ENCODE results near the gene AMDHD2.

Gene AMDHD2

DNA sequence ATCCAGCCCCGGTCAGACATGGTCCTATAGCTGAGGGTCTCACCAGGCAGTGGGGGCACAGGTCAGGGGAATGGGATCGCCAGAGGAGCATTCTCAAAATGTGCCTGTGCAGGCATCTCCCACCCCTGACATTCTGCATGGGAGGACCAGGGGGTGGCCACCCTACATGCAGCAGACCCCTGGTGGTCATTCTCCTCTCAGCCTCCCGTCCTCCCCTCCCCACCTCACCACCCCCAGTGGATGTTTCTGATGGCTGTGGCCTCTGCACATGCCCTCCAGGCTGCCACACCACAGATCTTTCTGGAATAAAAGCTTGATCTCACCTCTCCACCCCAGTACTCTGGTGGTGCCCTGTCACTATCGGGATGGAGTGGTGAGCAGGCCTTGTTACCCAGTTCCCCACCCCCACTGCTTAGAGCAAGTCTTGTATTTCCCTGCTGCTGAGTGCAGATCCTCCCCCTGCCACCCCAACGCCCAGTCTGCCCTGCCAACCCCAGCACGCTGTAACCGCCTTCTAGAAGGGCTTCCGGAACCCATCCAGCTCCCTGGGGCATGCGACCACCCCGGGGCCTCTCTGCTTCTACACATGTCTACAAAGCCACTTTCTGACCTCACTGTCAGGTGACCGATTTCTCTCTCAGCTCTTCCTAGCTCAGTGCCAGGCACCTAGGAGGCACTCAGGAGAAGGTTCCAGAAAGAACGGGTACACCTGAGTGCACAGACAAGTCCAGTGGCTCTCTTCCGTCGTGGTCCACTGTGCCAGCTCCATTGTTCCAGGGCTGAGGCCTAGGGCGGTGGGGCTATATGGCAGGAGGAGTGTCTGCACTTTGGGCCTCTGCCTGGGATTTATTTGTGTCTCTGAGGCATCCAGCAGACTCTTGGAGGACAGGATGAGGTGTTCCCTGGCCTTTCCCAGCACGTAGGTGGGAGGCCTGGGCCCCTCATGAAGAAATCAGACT, 36.0 kb upstream of the AMDHD2 start:
- no peak for DNase-seq

DNA sequence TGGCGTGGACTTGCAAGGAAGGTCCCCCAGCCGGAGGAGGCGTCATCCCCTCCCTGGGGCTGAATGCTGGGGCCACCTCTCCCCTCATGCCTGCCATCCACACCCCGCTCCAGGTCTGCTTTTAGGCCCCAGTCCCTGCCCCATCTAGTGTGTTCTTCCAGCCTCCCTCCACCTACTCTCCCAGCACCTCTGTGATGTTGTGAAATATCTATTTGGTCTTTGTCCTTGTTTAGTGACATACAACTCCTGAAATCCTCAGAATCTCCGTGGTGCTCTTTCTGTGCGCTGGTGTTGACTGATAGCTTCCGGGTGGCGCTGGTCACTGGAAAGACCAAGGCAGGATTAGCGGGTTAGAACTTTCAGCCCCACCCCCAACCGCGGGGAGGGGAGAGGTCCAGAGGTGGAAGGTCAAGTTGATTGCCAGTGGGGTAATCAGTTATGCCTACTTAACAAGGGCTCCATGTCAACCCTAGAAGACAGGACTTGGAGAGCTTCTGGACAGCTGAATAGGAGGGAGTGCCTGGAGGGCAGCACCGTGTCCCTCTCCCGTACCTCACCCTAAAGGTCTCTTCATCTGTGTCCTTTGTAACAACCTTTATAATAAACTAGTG, 35.2 kb upstream of the AMDHD2 start:
- DNase-seq = no peak

DNA sequence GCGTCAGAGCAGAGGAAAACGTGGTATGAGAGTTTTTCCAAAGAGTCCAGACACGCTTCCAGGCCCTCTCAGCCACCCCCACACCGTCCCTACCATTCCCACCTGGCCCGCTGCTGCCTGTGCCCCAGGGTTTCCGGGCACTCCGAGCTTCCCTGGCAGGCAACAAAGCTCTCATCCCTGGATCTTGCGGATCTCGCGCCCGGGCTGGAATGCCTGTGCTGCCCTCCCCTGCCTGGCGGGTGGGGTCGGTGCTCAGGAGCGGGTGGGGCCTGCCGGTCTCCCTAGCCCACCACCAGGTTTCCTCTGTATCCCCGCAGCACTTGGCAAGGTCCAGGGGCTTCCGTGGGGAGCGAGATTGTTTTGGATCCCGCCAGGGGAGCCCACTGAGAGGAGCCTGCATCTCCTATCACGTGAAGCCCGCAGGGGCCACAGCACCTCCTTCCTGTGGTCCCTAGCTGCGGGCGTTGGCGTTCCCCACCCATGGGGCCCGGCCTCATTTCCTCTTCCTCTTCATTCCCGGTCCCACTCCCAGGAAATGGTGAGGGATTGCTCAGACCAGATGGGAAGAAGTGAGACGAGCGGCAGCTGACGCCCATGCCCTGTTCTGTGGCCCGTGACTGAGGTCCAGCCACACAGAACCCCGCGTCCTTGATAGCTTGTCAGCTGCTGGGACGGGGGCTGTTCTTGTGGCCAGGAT, 34.2 kb upstream of the AMDHD2 start:
- DNase-seq = no peak

DNA sequence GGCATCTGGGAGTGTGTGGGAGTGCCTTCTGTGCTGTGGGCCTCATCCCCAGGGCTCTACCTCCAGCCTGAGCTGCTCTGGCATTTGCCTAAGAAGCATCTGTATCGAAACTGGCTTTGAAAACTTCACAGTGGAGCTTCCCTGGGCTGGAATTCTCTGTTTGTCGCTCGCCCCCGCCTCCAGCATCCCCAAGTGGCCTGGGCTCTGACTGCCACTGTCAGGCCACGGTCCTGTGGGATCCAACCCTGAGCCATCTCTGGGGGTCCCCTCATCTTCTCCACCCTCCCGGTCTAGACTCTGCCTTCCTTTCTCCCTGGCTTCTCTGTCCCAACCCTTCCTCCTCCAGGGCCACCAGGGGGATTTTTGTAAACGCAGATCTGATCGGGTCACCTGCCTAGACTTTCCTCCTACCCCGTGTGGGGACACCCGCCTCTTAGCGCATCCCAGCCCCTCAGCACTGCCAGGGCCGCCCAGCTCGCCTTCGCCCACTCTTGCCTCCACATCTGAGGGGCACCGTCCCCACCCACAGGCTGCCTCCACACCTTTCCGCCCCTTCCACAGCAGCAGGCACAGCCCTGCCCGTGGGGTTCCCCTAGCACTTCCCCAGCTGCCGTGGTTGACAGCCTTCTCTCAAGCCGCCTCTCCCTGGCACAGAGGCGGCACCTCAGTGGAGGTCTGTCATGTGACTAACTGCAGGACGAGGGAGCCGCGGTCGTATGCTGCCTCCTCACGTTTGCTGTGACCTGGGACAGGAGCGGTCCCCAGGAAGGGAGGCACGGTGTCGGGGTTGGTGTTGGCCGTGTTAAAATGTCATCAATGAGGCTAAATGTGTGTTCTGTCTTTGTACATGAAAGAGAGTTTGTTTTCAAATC, 33.3 kb upstream of the AMDHD2 start:
- peak; percentile 62 for DNase-seq

DNA sequence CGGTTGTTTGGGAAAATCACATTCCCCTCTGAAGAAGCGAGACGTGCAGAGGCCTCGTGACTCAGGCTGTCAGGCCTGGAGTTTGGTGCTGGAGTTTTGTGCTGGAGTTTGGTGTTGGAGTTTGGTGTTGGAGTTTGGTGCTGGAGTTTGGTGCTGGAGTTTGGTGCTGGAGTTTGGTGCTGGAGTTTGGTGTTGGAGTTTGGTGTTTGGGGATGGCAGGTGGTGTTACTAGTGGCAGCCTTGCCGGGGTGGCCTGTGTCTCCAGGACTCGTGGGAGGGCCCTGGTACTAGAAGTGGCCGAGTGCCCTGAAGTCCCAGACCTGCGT, 32.7 kb upstream of the AMDHD2 start:
- DNase-seq = no peak

DNA sequence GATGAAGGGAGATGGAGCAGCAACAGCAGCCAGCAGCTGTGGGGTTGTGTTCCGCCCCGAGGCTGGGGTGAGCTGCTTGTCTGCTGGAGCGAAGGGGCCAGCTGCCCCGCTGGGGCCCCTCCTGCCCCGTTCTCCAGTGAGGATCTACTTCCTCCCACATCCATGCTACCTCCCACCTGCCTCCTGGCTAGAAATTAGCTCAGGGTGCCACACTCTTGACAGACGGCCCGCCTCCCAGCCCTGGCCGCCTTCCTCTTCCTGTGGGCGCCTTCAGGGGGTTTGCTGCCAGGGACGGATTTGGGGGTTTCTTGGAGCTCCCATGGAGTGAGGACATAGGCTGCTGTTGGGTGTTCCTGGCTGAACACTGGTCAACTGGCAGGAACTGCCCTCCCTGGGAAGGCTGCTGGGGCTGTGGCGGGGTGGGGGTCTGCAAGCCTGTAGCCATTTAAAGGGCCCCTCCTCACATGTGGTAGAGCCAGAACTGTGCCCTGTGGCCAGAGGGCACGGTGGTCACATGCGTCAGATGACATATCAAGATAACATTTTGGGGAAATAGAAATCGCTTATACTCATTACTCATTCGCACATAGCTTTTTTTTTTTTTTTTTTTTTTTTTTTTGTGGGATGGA, 32.2 kb upstream of the AMDHD2 start:
- DNase-seq = no peak

DNA sequence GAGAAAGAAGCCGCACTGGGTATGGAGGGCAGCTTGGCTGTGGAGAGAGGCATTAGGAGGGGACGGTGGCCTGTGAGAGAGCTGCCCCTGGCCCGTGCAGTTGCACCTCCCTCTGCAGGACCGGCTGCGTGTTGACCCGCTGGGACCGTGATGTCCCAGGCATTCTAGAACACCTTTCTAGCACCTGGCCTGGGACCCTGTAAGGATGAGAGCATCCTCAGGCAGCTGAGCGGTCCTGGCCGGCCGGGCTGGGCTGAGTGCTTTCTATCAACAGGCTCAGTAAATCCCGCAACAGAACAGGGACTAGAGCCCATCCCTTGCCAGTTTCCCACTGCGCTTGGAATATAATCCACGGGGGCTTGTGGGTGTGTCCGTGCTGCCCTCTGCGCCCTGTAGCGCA, 30.6 kb upstream of the AMDHD2 start:
- DNase-seq = no peak

DNA sequence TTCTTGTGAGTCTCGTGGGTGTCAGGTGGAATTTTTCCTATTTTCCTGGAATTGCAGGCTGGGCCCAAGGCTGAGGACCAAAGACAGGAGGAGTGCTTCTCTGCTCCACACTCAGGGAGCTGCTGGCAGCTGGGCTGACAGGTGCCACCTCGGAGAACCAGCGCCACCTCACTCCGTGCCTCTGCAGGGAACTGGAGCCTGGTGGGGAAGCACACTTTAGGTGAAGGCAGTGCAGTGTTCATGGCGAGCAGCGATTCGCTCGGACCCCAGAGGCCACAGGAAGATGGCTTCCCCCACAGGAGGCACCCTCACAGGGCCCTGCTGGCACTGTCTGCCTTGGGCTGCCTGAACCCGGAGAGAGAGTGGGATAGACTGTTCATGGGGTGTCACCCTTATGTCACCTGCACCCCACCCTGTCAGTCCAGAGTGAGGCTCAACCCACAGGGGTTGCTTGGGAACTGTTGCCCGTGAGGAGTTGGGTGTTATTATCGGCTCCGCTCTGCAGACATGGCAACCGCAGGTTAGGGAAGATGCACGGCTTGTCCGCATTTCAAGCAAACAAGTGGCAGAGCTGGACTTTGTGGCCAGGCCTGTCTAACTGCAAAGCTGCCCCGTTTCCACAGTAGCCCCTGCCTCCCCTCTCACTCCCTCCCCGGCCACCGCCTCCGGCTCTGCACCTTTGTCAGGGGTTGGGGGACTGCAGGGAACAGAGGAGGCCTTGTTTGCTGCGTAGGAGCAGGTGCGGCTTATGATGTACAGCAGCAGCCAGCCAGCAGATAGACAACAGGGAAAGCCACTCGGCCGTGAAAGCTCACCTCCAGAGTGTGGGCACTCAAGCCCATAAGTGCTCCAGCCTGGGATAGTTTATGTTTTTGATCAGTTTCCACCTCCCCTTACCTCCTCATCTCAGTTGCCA, 29.7 kb upstream of the AMDHD2 start:
- DNase-seq = no peak

DNA sequence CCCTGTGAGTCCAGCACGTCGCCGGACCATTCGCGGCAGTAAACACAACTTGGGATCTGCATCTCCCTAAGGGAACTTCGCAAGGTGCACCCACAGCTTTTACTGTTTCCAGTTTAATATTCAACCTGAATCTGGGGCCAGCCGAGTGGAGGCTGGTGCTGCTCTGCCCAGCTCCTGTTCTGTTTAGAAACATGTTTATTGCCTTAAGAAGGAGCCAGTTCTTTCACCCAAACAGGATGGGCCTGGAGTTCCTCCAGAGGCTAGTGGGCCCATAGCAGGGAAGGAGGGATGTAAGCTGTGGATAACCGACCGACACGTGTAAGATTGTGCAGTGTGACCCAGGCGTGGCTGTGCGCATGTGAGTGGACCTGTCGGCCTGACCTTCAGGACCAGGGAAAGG, 27.9 kb upstream of the AMDHD2 start:
- no peak for DNase-seq

DNA sequence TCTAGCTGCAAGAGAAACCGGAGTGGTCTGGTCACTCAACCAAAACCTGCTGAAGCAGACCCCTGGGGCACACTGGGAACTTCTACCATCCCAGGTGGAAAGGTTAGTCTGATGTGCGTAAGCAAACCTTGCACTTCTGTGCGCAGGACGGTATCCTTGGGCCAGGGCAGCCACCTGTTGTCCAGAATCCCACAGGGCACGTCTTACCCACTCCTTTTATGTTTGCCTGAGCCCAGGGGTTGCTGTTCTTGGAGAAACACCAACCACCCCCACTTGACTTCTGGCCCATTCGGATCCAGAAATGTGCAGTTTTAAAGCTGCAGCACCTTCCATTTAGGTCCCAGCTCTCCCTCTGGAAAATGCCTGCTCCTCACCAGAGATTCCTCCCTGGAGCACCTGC, 26.6 kb upstream of the AMDHD2 start:
- no peak for DNase-seq

DNA sequence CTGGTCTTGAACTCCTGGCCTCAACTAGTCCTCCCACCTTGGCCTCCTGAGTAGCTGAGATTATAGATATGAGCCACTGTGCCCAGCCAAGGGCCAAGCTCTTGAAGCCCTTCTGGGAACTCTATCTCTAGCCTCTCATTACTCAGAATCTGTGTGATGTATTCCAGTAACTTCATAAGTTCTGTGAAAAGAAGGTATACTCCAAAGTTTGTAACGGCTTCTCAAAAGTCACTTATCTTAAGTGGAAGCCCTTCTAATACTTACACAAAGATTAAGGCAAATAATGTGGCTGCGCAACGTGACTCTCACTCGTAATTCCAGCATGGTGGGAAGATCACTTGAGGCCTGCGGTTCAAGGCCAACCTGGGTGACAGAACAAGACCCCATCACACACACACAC, 25.6 kb upstream of the AMDHD2 start:
- DNase-seq = no peak

DNA sequence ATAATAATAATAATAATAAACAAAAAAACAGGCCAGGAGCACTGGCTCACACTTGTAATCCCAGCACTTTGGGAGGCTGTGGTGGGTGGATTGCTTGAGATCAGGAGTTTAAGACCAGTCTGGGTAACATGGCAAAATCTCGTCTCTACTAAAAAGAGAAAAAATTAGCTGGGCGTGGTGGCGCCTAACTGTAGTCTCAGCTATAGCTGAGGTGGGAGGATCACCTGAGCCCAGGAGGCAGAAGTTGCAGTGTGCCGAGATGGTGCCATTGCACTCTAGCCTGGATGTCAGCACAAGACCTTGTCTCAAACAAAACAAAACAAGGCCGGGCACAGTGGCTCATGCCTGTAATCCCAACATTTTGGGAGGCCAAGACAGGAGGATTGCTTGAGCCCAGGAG, 25.1 kb upstream of the AMDHD2 start:
- no peak for DNase-seq

DNA sequence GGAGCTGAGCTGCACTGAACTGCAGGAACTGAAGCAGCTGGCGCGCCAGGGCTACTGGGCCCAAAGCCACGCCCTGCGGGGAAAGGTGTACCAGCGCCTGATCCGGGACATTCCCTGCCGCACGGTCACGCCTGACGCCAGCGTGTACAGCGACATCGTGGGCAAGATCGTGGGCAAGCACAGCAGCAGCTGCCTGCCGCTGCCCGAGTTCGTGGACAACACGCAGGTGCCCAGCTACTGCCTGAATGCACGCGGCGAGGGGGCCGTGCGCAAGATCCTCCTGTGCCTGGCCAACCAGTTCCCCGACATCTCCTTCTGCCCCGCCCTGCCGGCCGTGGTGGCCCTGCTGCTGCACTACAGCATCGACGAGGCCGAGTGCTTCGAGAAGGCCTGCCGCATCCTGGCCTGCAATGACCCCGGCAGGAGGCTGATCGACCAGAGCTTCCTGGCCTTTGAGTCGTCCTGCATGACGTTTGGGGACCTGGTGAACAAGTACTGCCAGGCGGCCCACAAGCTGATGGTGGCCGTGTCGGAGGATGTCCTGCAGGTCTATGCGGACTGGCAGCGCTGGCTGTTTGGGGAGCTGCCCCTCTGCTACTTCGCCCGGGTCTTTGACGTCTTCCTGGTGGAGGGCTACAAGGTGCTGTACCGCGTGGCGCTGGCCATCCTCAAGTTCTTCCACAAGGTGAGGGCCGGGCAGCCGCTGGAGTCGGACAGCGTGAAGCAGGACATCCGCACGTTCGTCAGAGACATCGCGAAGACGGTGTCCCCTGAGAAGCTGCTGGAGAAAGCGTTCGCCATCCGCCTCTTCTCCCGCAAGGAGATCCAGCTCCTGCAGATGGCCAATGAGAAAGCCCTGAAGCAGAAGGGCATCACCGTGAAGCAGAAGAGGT, 23.7 kb upstream of the AMDHD2 start:
- DNase-seq = no peak

DNA sequence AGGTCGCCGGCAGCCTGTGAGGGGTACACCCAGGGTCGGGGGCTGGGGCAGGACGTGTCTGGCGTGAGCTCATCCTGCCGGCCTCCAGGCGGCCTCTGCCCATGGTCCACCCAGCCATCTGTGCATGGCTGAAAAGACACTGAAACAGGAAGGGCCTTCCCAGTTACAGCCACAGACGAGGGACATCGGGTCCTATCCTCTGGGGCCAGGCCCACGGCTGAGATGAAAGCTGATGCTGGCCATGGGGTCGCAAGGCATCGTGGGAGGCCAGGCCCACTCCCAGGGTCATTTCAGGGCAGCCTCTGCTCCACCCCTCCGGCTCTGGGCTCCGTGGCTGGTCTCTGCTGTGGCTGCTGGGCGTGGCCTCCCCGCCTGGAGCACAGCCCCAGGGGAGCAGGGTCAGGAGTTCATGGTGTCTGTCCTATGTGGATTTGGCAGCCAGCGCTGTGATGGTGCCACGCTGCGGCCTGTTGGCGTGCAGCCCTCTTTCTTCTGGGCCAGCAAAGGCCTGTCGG, 23.0 kb upstream of the AMDHD2 start:
- DNase-seq = peak; percentile 47

DNA sequence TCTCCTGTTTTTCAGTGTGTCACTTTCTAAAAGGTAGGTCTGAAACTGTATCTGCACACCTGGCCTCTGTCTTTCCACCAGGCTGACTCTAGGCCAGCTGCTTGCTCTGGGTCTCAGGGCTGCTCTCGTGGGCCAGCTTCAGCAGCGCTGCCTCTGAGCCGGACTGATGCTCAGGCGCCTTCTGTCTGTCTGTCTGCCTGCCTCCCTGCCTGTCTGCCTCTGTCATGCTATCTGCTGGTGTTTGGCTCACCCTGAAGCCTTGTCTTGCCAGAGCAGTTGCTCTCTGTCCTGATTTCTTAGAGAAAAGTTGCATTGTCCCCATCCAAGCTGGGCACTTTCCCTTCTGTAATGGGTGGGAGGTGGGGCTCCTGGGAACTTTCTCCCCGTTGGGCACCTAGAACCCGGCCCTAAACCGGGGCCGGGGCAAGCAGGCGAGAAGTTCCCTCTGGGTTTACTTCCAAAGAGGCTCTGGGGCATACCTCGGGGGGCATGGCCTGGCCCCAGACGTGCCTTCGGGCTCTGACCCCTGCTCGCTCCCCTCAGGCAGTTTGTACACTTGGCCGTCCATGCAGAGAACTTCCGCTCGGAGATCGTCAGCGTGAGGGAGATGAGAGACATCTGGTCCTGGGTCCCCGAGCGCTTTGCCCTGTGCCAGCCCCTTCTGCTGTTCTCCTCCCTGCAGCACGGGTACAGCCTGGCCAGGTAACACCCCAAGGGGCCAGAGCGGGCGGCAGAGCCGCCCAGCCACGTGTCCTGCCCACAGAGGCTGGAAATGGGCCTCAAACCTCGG, 22.3 kb upstream of the AMDHD2 start:
- no peak for DNase-seq

DNA sequence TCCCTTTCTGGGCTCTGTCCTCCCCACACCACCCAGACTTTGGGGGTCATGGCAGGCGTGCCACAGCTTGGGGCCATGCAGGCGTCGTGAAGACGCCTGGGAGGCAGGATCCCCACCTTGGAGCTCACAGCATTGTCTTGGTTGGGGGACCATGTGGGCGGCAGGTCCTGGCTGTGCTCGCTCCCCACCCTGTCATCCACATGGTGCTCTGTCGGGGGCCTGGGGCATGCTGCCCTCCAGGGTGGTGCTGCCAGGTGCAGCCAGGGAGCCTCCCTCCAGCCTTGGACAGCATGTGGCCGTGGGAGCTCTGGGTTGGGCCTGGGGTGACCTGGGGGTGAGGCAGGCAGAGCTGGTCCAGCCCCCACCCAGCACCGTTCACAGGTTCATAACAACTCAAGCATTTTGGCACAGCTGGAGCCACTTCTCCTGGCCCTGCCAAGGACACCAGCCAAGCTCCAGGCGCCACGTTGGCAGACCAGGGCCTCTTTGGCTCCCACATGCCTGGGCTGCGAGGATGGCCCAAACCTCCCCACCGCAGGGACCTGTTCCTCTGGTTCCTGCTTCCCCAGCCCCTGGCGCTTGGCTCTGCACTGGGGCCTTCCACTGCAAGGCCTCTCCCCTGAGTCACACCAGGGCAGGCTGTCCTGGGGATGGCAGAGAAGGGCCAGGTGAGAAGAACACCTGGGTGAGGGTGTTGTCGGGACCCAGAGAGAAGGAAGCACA, 21.5 kb upstream of the AMDHD2 start:
- no peak for DNase-seq

DNA sequence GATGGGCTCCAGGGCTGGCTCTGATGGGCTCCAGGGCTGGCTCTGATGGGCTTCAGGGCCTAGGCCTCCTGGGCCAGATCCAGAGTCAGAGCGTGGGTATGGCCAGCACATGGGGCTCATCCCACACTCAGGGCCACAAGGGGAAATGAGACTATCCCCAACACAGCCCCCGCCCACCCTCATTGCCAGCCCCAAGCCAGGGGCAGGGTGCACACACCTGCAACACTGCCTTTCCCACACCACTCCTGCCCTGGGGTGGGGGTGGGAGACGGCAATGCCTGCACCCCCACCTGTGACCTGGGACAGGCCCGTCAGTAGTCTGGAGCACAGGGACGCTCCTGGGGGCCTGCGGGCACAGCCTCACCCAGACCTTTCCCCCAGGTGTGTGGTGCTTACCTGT, 20.7 kb upstream of the AMDHD2 start:
- DNase-seq = no peak

DNA sequence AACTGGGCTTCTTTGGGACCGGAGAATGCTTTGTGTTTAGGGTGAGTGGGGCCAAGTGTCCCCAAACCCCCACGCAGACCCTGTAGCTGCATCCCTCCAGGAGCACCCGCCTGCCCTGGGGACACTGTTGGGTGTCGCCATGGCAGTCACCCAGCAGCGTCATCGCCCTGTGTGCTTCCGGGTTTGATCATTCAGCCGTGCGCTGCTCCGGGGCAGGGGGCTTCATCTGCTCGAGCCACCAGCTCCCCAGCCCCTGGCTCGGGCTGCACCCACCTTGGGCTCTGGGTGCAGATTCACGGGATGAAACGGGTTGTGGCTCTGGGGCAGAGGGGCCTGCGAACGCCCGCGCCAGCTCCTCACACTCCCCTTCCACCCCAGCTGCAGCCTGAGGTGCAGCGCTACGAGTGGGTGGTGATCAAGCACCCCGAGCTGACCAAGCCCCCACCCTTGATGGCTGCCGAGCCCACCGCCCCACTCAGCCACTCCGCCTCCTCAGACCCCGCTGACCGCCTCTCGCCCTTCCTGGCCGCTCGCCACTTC, 20.2 kb upstream of the AMDHD2 start:
- DNase-seq = no peak
